Measurements from ENCODE around the gene CNTNAP2. TPM values are rescaled to one million over a fixed set of nuclear protein-coding genes. Genes with fewer than 3 reads are reported as not detected.

Gene CNTNAP2
- total RNA-seq, 1 experiment from 2014 or later = 42.5 TPM

DNA sequence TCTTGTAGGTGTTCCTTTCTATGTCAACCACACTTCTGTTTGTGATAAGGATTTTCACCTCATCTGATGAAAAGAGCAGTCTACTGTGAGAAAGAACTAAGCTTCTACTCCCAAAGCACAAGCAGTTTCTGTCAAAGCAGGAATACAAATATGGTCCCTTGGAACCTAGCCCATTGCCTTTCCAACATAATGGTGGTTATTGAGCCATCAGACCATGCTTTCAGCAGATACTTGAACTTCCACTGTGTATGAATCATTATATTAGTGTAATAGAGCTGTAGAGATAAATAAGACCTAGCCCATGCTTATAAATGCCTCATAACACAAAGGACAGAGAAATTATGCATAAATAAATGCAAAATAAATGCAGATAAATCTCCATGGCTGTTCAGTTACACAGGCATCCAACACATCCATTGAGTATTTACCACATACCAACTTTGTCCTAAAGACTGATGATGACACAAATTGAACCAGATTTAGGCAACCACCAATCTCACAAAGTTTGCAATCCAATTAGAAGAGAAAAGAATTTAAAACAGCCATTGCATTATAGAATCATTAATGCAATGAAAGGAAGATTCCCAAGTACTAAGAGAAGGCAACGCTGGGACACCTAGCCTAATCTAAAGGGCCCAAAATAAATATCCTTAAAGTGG, 1744.6 kb downstream of the CNTNAP2 start:
- H3K4me3 ChIP-seq (ENCODE audit: low read depth, low read length) = no peak overlapping the region
- intact Hi-C loops (cut with micrococcal nuclease; ENCODE audit: unreplicated experiment) = no loop called here
- BruUV-seq (replicated peaks) = no TSS peak

GRCh38 chr7:147861945-147862344, 1745.3 kb downstream of the CNTNAP2 start:
- H3K4me1 Mint-ChIP-seq (ENCODE audit: low read depth, unreplicated experiment) = no peaks in the 10 kb centered on the region
- DNase-seq = no peak
- H3K9me3 Mint-ChIP-seq (ENCODE audit: unreplicated experiment) = no peaks in the 10 kb centered on the region
- no peak overlapping the region for H3K4me3 ChIP-seq (ENCODE audit: low read depth, low read length)
- H3K27me3 ChIP-seq (replicated peaks; ENCODE audit: control insufficient read depth, insufficient read depth, low read length) = no peaks in the 10 kb centered on the region
- no peak overlapping the region for H3K4me3 Mint-ChIP-seq (ENCODE audit: unreplicated experiment)
- CTCF ChIA-PET = no interaction called here
- no peak overlapping the region for H3K27ac Mint-ChIP-seq (ENCODE audit: unreplicated experiment)
- POLR2A ChIA-PET = no interaction called here
- BruUV-seq (replicated peaks) = no TSS peak
- H3K36me3 ChIP-seq (ENCODE audit: control insufficient read depth, insufficient read depth, low read length) = no peaks in the 10 kb centered on the region
- no peaks in the 10 kb centered on the region for H3K36me3 Mint-ChIP-seq (ENCODE audit: insufficient read depth, unreplicated experiment)
- H3K9me3 ChIP-seq = no peaks in the 10 kb centered on the region
- TF ChIP-seq, protein P1, sequence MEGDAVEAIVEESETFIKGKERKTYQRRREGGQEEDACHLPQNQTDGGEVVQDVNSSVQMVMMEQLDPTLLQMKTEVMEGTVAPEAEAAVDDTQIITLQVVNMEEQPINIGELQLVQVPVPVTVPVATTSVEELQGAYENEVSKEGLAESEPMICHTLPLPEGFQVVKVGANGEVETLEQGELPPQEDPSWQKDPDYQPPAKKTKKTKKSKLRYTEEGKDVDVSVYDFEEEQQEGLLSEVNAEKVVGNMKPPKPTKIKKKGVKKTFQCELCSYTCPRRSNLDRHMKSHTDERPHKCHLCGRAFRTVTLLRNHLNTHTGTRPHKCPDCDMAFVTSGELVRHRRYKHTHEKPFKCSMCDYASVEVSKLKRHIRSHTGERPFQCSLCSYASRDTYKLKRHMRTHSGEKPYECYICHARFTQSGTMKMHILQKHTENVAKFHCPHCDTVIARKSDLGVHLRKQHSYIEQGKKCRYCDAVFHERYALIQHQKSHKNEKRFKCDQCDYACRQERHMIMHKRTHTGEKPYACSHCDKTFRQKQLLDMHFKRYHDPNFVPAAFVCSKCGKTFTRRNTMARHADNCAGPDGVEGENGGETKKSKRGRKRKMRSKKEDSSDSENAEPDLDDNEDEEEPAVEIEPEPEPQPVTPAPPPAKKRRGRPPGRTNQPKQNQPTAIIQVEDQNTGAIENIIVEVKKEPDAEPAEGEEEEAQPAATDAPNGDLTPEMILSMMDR (IDR thresholded peaks at IDR 0.05; ENCODE audit: insufficient read depth in 1 of 2, low read depth in 1 of 2, low read length in 1 of 2, severe bottlenecking in 1 of 2, unreplicated experiment in 1 of 2) = no peak
- intact Hi-C loops (cut with micrococcal nuclease; ENCODE audit: unreplicated experiment) = no loop called here
- peaks cover 4% of the 10 kb centered on the region for H3K27me3 Mint-ChIP-seq (ENCODE audit: insufficient read depth, unreplicated experiment)
- no peaks in the 10 kb centered on the region for H3K4me1 ChIP-seq

More for the DNA sequence above, 1744.6 kb downstream of the CNTNAP2 start:
- POLR2A ChIA-PET = no interaction called here
- Histone ChIP-seq H3K9me3 (no peaks in the 10 kb centered on the region), H3K4me1 (no peaks in the 10 kb centered on the region), H3K27me3 (replicated peaks; ENCODE audit: control insufficient read depth, insufficient read depth, low read length) (no peaks in the 10 kb centered on the region), H3K36me3 (ENCODE audit: control insufficient read depth, insufficient read depth, low read length) (no peaks in the 10 kb centered on the region)
- TF ChIP-seq, protein P1 (IDR thresholded peaks at IDR 0.05; ENCODE audit: insufficient read depth in 1 of 2, low read depth in 1 of 2, low read length in 1 of 2, severe bottlenecking in 1 of 2, unreplicated experiment in 1 of 2) = no peak
- Mint-ChIP-seq H3K27me3 (ENCODE audit: insufficient read depth, unreplicated experiment) (peaks cover 3% of the 10 kb centered on the region), H3K4me3 (ENCODE audit: unreplicated experiment) (no peak overlapping the region), H3K36me3 (ENCODE audit: insufficient read depth, unreplicated experiment) (no peaks in the 10 kb centered on the region), H3K9me3 (ENCODE audit: unreplicated experiment) (no peaks in the 10 kb centered on the region), H3K27ac (ENCODE audit: unreplicated experiment) (no peak overlapping the region), H3K4me1 (ENCODE audit: low read depth, unreplicated experiment) (no peaks in the 10 kb centered on the region)
- CTCF ChIA-PET = no interaction called here
- no peak for DNase-seq

DNA sequence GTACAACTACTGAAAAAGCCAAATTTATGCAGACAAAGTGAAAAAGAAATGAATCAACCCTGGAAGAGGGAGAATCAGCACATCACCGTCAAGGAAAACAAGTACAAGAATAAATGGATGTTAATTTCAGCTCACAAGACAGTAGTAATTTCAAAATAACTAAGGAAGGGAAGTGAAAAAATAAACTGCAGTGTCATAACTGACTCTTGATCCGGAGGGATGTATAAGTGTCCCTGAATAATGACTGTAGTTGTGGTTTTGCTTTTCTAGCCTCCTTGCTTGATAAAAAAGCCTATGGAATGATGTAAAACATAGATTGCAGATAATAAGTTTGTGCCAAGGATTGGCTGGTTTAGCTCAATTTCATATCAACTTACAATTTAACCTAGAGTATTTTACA, 1752.9 kb downstream of the CNTNAP2 start:
- H3K36me3 ChIP-seq (ENCODE audit: control insufficient read depth, insufficient read depth, low read length) = no peaks in the 10 kb centered on the region
- ChIA-PET POLR2A (no interaction called here), CTCF (no interaction called here)
- DNase-seq = no peak
- Mint-ChIP-seq H3K27me3 (ENCODE audit: insufficient read depth, unreplicated experiment) (peaks cover 7% of the 10 kb centered on the region), H3K4me3 (ENCODE audit: unreplicated experiment) (no peak overlapping the region), H3K27ac (ENCODE audit: unreplicated experiment) (no peak overlapping the region), H3K36me3 (ENCODE audit: insufficient read depth, unreplicated experiment) (no peaks in the 10 kb centered on the region), H3K4me1 (ENCODE audit: low read depth, unreplicated experiment) (no peaks in the 10 kb centered on the region), H3K9me3 (ENCODE audit: unreplicated experiment) (no peaks in the 10 kb centered on the region)
- H3K4me1 ChIP-seq = no peaks in the 10 kb centered on the region
- no peak overlapping the region for H3K4me3 ChIP-seq (ENCODE audit: low read depth, low read length)
- no peaks in the 10 kb centered on the region for H3K27me3 ChIP-seq (replicated peaks; ENCODE audit: control insufficient read depth, insufficient read depth, low read length)
- H3K9me3 ChIP-seq = no peaks in the 10 kb centered on the region
- TF ChIP-seq, protein P1 (IDR thresholded peaks at IDR 0.05; ENCODE audit: insufficient read depth in 1 of 2, low read depth in 1 of 2, low read length in 1 of 2, severe bottlenecking in 1 of 2, unreplicated experiment in 1 of 2) = no peak
- intact Hi-C loops (cut with micrococcal nuclease; ENCODE audit: unreplicated experiment) = no loop called here
- no TSS peak for BruUV-seq (replicated peaks)

Measured in Caco-2 (cell line).